ENCODE measurements around the gene IFNL2. TPM values are rescaled to one million over a fixed set of nuclear protein-coding genes. Genes with fewer than 3 reads are reported as not detected.

The IFNL2 gene
- total and polyA plus RNA-seq, 2 donors (not counting 1 experiment from before 2014, with no cell fraction given), result not detected

- H3K4me3 Mint-ChIP-seq, result peak overlapping the region; percentile 76
- ATAC-seq (ENCODE audit: low read depth), result no peak
- Histone ChIP-seq H4K20me1 (ENCODE audit: control insufficient read depth, insufficient read depth, low read length, poor library complexity, severe bottlenecking) (peaks cover 5% of the 10 kb centered on the region), H3K36me3 (replicated peaks in 1 of 2; ENCODE audit: control extremely low read depth in 1 of 2, control insufficient read depth in 1 of 2, extremely low read depth in 1 of 2, insufficient read depth in 2 of 2, low read length in 1 of 2) (peaks cover 0 to 8% of the 10 kb centered on the region in 2 experiments), H3K4me3 (ENCODE audit: control extremely low read depth in 1 of 5, extremely low read depth in 1 of 5, insufficient read depth in 1 of 5, low read depth in 2 of 5, low read length in 4 of 5) (no peak overlapping the region), H3K9me3 (ENCODE audit: control extremely low read depth in 1 of 3, control insufficient read depth in 2 of 3, insufficient read depth in 1 of 3, low read length in 2 of 3) (no peaks in the 10 kb centered on the region), H3K79me2 (ENCODE audit: control insufficient read depth, insufficient read depth, low read length) (no peaks in the 10 kb centered on the region), H3K9ac (ENCODE audit: low read length) (no peak overlapping the region), H3K27ac (ENCODE audit: low read length in 2 of 2) (no peak overlapping the region), H3K4me2 (replicated peaks; ENCODE audit: low read depth, low read length, poor library complexity, severe bottlenecking) (no peak overlapping the region), H3K27me3 (replicated peaks in 1 of 4; ENCODE audit: control extremely low read depth in 1 of 4, control insufficient read depth in 3 of 4, insufficient read depth in 4 of 4, low read length in 3 of 4) (peaks cover 0 to 6% (median 0%) of the 10 kb centered on the region in 4 experiments), H3K4me1 (ENCODE audit: control insufficient read depth in 2 of 2, insufficient read depth in 2 of 2, low read length in 2 of 2) (peaks cover 8 to 13% of the 10 kb centered on the region in 2 donors), H2AFZ (ENCODE audit: insufficient read depth, low read depth, low read length, poor library complexity, severe bottlenecking) (no peak overlapping the region)
- no peak for DNase-seq
- ChIA-PET POLR2A (no interaction called here), CTCF (interaction anchor here (0.6 kb wide), 1 partner anchor 449 kb away, joined by 3 read pairs; no protein-coding TSS in a partner anchor)
- 96% methylated on average over 4 of the region's 4 CpGs for WGBS (ENCODE audit: insufficient coverage)
- H3K27me3 Mint-ChIP-seq, result peaks cover 8% of the 10 kb centered on the region
- intact Hi-C loops (cut with micrococcal nuclease), result no loop called here
- H3K27ac Mint-ChIP-seq, result no peak overlapping the region
- no peak for TF ChIP-seq EZH2 (IDR thresholded peaks at IDR 0.05; ENCODE audit: borderline replicate concordance, insufficient read depth, low read depth, low read length, poor library complexity, severe bottlenecking)
- TF ChIP-seq, protein P1, sequence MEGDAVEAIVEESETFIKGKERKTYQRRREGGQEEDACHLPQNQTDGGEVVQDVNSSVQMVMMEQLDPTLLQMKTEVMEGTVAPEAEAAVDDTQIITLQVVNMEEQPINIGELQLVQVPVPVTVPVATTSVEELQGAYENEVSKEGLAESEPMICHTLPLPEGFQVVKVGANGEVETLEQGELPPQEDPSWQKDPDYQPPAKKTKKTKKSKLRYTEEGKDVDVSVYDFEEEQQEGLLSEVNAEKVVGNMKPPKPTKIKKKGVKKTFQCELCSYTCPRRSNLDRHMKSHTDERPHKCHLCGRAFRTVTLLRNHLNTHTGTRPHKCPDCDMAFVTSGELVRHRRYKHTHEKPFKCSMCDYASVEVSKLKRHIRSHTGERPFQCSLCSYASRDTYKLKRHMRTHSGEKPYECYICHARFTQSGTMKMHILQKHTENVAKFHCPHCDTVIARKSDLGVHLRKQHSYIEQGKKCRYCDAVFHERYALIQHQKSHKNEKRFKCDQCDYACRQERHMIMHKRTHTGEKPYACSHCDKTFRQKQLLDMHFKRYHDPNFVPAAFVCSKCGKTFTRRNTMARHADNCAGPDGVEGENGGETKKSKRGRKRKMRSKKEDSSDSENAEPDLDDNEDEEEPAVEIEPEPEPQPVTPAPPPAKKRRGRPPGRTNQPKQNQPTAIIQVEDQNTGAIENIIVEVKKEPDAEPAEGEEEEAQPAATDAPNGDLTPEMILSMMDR (IDR thresholded peaks at IDR 0.05), result no peak
- H3K9me3 Mint-ChIP-seq (ENCODE audit: insufficient read depth), result no peaks in the 10 kb centered on the region
- peaks cover 27% of the 10 kb centered on the region for H3K4me1 Mint-ChIP-seq
Observed at GRCh38 chr19:39318690-39319089, 50.5 kb downstream of the IFNL2 start.

DNA sequence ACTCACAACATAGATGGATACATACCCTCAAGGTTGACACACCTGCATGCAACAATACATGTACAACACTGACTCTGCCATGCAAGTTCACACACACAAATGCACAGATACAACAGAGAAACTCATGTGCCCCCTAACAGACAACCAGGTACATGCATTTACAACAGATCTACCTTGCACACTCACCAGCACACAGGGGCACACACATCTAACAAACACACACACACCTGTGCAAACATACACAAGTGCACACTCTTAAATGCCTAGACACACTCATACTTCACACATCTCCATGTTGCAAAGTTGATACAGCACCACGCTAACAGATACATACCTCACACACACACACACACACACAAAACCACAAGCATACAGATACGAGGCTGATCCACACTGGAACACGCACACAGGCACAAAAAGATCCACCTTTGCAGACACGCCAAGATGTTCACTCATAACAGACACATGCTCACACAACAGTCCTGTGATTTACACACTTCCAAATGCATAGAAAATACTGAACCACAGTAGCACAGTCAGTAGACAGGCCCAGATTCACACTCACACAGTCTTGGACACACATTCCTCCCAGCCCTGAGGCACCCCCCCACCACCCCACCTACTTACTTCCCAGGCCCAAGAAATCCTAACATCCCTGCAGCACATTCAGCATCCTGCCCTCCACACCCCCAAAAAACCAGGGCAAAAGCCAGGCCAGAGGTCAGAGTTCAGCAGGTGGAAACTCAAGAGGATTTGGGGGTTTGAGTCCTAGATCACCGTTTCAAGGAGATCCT, 51.1 kb downstream of the IFNL2 start:
- intact Hi-C loops (cut with micrococcal nuclease), result no loop called here
- H3K4me1 ChIP-seq (ENCODE audit: control insufficient read depth in 2 of 2, insufficient read depth in 2 of 2, low read length in 2 of 2), result peaks cover 8 to 13% of the 10 kb centered on the region in 2 donors
- H3K9me3 Mint-ChIP-seq (ENCODE audit: insufficient read depth), result no peaks in the 10 kb centered on the region
- peak overlapping the region; percentile 38 for H3K27ac Mint-ChIP-seq
- H3K9me3 ChIP-seq (ENCODE audit: control extremely low read depth in 1 of 3, control insufficient read depth in 2 of 3, insufficient read depth in 1 of 3, low read length in 2 of 3), result no peaks in the 10 kb centered on the region
- peaks cover 27% of the 10 kb centered on the region for H3K4me1 Mint-ChIP-seq
- H3K4me3 Mint-ChIP-seq, result peak overlapping the region; percentile 76
- H3K27ac ChIP-seq (ENCODE audit: low read length in 2 of 2), result no peak overlapping the region
- CTCF ChIA-PET, result interaction anchor here (0.6 kb wide), 1 partner anchor 448 kb away, joined by 3 read pairs; no protein-coding TSS in a partner anchor
- H3K27me3 ChIP-seq (replicated peaks in 1 of 4; ENCODE audit: control extremely low read depth in 1 of 4, control insufficient read depth in 3 of 4, insufficient read depth in 4 of 4, low read length in 3 of 4), result peaks cover 0 to 6% (median 0%) of the 10 kb centered on the region in 4 experiments
- TF ChIP-seq, protein P1 (IDR thresholded peaks at IDR 0.05), result no peak
- no peak for TF ChIP-seq EZH2 (IDR thresholded peaks at IDR 0.05; ENCODE audit: borderline replicate concordance, insufficient read depth, low read depth, low read length, poor library complexity, severe bottlenecking)
- peaks cover 5% of the 10 kb centered on the region for H4K20me1 ChIP-seq (ENCODE audit: control insufficient read depth, insufficient read depth, low read length, poor library complexity, severe bottlenecking)
- H3K79me2 ChIP-seq (ENCODE audit: control insufficient read depth, insufficient read depth, low read length), result no peaks in the 10 kb centered on the region
- H3K27me3 Mint-ChIP-seq, result peaks cover 8% of the 10 kb centered on the region
- DNase-seq, result no peak
- no peak overlapping the region for H3K9ac ChIP-seq (ENCODE audit: low read length)
- H3K4me3 ChIP-seq (ENCODE audit: control extremely low read depth in 1 of 5, extremely low read depth in 1 of 5, insufficient read depth in 1 of 5, low read depth in 2 of 5, low read length in 4 of 5), result no peak overlapping the region
- H2AFZ ChIP-seq (ENCODE audit: insufficient read depth, low read depth, low read length, poor library complexity, severe bottlenecking), result no peak overlapping the region
- 89% methylated on average over 4 of the region's 5 CpGs for WGBS (ENCODE audit: insufficient coverage)
- H3K4me2 ChIP-seq (replicated peaks; ENCODE audit: low read depth, low read length, poor library complexity, severe bottlenecking), result peak overlapping the region; percentile 98
- POLR2A ChIA-PET, result no interaction called here
- H3K36me3 ChIP-seq (replicated peaks in 1 of 2; ENCODE audit: control extremely low read depth in 1 of 2, control insufficient read depth in 1 of 2, extremely low read depth in 1 of 2, insufficient read depth in 2 of 2, low read length in 1 of 2), result peaks cover 0 to 2% of the 10 kb centered on the region in 2 experiments
- no peak for ATAC-seq (ENCODE audit: low read depth)

All from B cell (primary cell).